Right renal pelvis (tissue), 4 donors: Measurements from ENCODE around the gene HTR1D. TPM values are rescaled to one million over a fixed set of nuclear protein-coding genes. Genes with fewer than 3 reads are reported as not detected.

ENCODE experiments used
- DNase-seq, 4 donors: peaks; one replicate each; pipeline ENCODE4 v3.0.0-alpha.2; 2013; ENCODE audit warnings: low read depth in 4 of 4, low spot score in 3 of 4, missing footprints in 1 of 4
- polyA plus RNA-seq, 4 donors: library from polyadenylated mRNA; unstranded; fragments of 120-200 nt; gene quantifications; one replicate each; pipeline ENCODE4 v1.2.1, GENCODE V29; 2013; ENCODE audit not compliant: insufficient read length in 4 of 4

Gene HTR1D
- polyA plus RNA-seq, 4 donors = 0.21 to 0.44 (median 0.37) TPM

DNA sequence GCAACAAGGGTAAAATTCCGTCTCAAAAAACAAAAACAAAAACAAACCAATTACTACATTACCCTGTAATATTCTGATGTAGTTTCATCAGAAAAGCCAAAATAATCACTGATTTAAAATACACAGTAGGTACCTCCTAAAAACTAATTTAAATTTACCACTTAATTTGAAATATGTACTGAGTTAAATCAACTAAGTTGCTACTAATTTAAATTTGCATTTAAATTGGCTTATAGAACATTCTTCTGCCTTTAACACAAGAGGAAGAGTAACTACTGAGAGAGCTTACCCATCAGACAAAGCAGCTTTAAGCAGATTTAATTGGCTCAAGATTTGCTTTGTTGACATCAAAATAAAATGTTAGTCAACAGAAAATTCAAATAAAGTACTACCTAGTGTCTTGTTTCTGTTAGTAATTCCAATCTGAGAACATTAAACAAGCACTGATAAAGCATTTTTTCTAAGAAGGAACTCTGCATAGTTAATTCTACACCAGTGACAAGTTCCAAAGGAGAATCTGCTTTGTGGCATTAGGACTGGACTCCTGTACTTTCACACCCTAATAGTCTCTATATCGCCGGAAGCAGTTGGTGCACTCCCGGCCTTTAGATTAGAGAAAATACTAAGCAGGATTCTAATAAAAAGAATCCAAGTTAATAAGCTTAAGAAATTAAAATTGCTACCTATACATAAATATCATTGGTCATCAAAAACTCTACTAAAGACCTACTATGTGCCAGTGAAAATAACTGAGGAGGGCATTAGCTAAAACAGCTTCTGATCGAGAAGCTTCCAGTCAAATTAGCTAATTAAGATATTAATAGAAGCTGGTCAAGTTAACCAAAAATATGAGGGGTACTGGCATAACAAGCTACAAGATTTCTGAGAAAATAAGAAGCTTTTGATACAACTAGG lies 57.1 kb downstream of the HTR1D start:
- no peak for DNase-seq

DNA sequence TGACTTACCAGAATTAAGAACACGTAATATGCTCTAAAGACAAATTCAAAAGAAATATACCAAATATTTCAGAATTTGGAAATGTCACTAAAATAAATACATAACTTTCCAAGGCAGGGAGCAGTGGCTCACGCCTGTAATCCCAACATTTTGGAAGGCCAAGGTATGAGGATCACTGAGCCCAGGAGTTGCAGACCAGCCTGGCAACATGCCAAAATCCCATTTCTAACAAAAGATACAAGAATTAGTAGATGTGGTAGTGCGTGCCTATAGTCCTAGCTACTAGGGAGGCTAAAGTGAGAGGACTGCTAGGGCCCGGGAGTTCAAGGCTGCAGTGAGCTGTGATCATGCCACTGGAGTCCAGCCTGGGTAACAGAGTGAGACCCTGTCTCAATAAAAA lies 60.4 kb downstream of the HTR1D start:
- DNase-seq = no peak

GRCh38 chr1:23152966-23153684 lies 64.2 kb downstream of the HTR1D start:
- DNase-seq = no peak

DNA sequence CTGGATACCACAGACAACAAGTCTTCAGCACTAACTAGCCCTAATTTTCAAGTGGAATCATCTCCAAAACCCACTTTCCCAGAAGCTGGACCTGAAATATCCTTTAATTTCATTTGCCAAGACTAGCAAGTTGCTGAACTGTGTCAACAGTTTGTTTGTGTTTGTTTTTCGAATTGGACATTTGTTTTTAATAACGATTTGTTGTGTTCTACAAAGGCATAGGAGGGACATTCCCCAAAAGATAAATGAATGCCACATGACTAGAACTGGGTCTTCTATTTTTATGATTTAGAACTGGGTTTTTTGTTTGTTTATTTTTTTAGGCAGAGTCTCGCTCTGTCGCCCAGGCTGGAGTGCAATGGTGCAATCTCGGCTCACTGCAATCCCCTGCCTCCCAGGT lies 66.6 kb downstream of the HTR1D start:
- no peak for DNase-seq

- no peak for DNase-seq
Observed at GRCh38 chr1:23150125-23150524, 67.2 kb downstream of the HTR1D start.

DNA sequence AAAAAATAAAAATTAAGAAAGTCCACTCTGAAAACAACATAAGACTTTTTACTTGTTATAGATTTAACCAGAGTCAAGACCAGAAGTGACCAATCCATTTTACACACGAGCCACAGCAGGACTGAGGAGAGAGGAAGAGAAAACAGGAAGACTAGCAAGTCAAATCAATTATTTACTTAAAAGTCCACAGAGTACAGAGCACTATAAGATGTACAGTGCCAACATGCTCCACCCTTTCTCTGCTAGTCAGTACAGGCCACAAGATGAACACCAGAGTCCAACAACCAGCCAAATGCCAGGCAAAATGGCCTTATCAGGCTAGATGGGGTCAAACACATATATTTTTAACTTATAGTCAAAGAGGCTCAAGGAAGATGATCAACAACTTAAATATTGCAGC lies 68.2 kb downstream of the HTR1D start:
- no peak for DNase-seq

DNA sequence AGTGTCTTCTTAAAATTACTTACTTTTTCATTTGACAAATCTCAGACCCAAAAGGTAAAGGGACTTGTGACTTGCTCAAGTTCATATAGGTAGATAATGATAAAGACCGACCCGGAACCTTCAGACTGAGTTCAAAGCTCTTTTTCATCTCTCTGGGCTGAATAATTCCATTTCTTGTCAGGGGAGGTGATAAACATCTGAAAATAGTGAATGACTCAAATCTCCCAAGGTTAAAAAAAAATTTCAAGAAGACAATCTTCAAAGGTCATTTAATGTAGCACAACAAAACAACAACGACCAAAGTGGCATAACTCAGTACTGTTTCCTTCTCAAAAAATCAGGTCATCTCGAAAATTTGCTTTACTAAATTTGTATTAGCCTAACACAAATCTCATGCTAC lies 69.2 kb downstream of the HTR1D start:
- no peak for DNase-seq

Other genes with a start within 250 kb of the HTR1D start
- under 1 TPM in 1 of 4 donors, not detected in 3; 0.04 TPM for gene LACTBL1, start 244.6 kb downstream of the HTR1D start, polyA plus RNA-seq
- gene TEX46, start 201.7 kb downstream of the HTR1D start, polyA plus RNA-seq = under 1 TPM in 1 of 4 donors, not detected in 3; 0.25 TPM
- 100 to 1,000 TPM; 124 to 133 (median 128) TPM for gene KDM1A, start 198.0 kb downstream of the HTR1D start, polyA plus RNA-seq
- 10 to 100 TPM; 29.6 to 36.9 (median 35.4) TPM for gene LUZP1, start 48.6 kb downstream of the HTR1D start, polyA plus RNA-seq
- gene HNRNPR, start 126.8 kb upstream of the HTR1D start, polyA plus RNA-seq = 100 to 1,000 TPM; 243 to 286 (median 274) TPM
- 10 to 100 TPM; 27.9 to 44.4 (median 36.3) TPM for gene ZNF436, start 152.3 kb upstream of the HTR1D start, polyA plus RNA-seq
- 10 to 100 TPM; 31.1 to 51.6 (median 47.5) TPM for gene TCEA3, start 207.2 kb upstream of the HTR1D start, polyA plus RNA-seq